GOT3 (cell line): ENCODE measurements around the gene FAM240A.
"Not testable (repeated sequence)": the region's sequence is repeated elsewhere in the genome, so short reads cannot be mapped to it uniquely, and the experiment has no call there.

Source experiments
- DNase-seq: peaks from one replicate; lab custom pipeline; 2025; ENCODE audit warnings: mixed read lengths; lab: John Stamatoyannopoulos, UW

The FAM240A gene

DNA sequence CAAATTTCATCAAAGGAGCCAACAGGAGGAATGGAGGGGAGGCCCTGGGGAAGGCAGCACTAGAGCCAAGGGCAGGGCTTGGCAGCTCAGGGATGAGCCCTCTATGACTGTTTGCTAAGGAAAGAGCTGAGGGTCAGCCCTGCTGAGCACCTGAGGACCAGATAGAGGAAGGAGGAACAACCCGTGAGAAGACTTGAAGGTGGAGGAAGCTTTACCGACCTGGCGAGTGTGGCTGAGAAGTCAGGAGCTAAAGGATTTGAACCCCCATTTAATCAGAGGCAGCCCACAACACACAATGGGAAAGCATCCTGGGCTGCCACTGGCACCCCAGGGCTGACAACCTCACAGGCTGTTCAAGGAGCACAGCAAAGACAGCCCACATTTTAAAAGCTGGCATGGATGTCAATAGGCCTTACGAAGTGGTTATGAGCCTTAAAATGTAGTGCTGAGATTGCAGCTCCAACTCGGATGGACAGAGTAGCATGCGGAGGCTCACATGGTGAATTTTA, 25.5 kb upstream of the FAM240A start:
- no peak for DNase-seq

GRCh38 chr3:46587268-46587667, 25.1 kb upstream of the FAM240A start:
- not testable (repeated sequence) for DNase-seq

GRCh38 chr3:46593274-46593862, 19.0 kb upstream of the FAM240A start:
- DNase-seq, result no peak

GRCh38 chr3:46593979-46594378, 18.3 kb upstream of the FAM240A start:
- DNase-seq, result no peak

DNA sequence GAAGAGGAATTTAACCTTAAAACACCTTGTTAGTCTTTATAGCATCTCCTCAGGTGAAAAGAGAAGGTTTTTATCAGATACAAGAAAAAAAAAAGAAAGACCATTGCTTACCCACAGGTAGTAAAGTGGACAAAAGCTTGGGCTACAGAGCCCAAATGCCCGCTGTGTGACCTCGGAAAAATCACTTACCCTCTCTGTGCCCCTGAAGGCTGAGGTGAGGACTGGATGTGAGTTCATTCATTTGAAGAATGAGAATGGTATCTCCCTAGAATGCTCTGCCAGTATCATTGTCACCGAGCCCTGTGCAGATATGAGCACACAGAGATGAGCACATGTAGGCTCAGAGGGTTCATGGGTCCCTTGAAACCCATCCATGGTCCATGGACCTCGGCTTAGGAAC, 17.6 kb upstream of the FAM240A start:
- DNase-seq, result no peak

DNA sequence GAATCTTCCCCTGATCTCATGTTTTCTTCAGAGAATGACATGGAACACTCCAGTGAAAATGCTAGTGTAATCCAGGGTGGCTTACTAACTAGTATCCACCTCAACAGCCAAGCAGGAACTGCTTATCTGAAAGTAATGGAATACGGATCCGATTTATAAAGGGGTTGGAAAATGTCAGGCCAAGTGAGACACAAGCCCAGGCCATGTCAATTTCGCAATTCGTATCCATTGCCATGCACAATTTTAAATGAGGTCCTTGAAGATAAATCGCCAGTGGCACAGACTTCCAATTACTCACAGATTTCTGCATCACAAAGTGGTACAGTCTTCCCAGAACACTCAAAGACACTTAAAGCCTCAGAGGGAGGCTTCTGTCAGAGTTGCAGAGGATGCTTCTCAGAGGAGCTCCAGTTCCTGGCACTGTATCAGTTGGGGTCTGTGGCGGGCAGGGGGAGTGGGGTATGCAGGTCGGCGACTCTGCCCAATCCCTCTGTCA, 16.5 kb upstream of the FAM240A start:
- no peak for DNase-seq

DNA sequence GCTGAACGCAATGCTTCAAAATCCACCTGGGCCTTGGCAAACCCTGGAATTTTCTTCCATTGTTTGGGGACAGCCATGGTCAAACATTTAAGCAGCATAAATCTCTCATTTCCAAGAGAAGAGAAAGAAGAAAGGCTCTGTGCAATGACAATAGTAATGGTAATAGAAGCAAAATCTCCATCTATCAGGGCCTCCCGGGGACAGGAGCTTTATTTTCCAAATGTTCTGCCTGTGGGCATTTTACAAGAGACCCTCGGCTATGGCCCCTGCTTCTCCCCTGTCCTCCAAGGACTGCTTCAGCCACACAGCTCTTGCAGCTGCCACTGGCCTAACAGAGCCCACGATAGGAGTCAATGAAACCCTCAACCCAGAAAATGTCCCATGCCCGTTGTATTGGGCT, 12.7 kb upstream of the FAM240A start:
- DNase-seq, result no peak

DNA sequence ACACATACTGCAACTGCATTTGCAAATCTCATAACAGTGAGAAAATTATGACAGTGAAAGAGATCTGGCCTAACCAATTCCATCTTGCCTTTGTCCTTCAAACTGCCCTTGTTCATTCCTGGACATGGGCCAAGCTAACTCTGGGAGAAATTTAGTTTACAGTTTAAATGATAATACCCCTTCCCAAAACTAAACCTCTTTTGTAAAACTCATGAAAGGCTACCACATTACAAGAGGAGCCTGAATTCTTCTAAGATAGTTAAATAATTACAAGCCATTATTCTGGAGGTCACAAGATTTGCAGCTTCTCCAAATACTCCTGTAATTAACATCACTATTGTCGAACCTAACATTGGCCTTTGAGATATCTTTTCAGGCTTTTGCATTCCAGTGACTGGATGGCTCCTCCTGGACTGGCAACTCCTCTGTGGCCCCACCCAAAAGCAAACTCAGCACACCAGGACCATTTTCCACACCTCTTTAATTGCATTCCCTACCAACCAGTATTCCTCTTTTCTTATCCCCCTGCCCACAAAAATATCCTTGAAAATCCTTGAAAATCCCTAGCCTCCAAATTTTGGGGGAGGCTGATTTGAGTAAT, 8.8 kb upstream of the FAM240A start:
- no peak for DNase-seq

GRCh38 chr3:46604127-46604526, 8.2 kb upstream of the FAM240A start:
- DNase-seq, result no peak

DNA sequence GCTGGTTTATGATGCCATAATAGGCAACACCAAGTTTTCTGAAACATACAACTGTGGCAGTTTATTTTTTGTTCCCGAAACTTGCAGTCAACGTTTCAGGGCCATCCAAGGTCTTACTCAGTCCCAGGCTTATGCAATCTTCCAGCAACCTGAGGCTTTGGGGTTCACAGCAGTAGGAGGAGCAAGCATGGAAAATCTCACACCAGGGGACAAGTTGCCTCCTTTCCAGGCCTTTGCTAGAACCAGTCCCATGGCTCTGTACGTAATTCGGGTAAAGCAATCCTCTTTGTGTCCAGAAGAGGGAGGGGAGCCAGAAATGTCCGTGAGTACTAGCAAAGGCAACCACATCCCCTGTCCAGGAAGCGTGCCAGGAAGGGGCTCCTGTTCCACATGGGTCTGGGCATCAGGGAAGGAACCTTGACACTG, 4.7 kb upstream of the FAM240A start:
- DNase-seq, result no peak

DNA sequence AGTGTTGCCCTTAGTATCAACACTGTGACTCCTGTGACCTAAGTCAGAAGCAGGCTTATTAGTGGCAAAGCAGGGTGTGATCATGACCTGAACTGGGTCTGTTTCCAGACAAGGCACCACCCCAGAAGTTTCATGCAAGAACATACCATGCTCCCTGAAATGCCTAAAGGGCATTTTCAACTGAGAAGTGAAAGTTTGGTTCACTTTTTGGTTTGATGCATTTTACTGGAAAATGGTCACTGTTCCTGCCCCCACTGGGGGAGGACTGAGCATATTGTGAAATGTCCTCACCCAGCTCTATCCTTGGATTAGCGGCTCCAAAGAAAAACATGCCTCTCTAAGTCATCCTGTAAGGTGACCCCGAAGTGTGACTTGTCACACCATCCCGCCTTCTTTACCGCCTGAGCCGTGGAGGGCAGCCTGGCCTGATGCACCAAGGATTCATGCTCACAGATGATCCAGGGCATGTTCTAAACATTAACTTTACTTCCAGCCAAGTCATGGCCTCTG, 3.1 kb upstream of the FAM240A start:
- DNase-seq, result no peak

DNA sequence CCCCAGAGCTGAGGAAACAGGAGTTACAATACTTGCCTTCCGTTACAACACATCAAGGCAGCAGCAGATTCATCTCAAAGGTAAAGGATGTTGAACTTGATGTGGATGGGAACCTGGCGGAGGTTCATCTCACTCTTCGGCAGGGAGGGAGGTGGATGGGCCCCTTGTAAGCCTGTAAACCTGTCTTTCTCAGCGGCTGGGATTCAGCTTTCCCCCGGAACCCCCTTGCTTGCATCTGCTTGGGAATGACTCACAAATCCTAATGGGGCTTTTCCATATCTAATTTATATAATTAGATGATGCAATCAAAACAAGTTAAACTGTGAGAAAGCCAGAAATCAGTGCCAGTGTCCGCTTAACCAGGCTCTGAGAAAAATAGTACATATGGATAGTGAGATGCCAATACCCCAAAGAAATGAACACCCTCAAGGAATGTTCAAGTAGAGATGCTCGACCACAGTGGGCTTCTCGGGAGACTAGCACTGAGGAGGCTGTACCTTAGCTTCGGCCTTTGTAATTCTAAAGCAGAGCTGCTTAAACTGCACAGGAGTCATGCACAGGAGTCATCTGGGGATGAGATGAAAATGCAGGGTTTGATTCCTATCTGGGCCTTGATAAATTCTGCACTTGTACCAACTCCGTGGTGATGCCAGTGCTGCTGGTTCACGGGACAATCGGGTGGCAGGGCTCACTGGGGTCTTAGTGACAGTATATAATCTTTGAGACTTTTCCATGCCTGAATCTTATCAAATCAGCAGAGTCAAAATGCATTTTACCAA, 2.2 kb upstream of the FAM240A start:
- no peak for DNase-seq

DNA sequence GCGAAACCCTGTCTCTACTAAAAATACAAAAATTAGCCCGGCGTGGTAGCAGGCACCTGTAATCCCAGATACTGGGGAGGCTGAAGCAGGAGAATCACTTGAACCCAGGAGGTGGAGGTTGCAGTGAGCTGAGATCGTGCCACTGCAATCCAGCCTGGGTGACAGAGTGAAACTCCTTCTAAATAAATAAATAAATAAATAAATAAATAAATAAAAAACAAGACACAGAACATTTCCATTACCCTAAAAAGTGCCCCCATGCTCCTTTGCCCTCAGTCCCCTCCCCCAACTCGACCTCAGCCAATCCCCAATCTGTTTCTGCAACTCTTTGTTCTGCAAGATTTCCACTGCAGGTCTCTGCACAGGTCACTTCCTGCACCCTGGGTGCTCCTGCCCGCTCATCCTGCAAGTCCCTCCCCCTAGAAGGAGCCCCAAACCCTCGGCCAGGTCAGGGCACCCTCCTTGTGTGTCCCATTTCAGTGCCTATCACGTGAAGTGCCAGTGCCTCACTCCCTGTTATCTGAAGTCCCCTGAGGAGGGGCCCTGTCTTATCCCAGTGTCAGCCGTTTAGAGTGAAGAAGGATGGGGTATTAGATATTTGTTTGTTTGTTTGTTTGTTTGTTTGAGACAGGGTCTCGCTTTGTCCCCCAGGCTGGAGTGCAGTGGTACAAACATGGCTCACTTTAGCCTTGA, 1.1 kb downstream of the FAM240A start:
- no peak for DNase-seq

GRCh38 chr3:46614431-46614830, 2.1 kb downstream of the FAM240A start:
- DNase-seq, result no peak

- no peak for DNase-seq
These were observed 2.9 kb downstream of the FAM240A start for GRCh38 chr3:46615050-46615775.

- DNase-seq, result no peak
These were observed 3.7 kb downstream of the FAM240A start for GRCh38 chr3:46615976-46616375.

GRCh38 chr3:46617941-46618340, 5.6 kb downstream of the FAM240A start:
- no peak for DNase-seq

DNA sequence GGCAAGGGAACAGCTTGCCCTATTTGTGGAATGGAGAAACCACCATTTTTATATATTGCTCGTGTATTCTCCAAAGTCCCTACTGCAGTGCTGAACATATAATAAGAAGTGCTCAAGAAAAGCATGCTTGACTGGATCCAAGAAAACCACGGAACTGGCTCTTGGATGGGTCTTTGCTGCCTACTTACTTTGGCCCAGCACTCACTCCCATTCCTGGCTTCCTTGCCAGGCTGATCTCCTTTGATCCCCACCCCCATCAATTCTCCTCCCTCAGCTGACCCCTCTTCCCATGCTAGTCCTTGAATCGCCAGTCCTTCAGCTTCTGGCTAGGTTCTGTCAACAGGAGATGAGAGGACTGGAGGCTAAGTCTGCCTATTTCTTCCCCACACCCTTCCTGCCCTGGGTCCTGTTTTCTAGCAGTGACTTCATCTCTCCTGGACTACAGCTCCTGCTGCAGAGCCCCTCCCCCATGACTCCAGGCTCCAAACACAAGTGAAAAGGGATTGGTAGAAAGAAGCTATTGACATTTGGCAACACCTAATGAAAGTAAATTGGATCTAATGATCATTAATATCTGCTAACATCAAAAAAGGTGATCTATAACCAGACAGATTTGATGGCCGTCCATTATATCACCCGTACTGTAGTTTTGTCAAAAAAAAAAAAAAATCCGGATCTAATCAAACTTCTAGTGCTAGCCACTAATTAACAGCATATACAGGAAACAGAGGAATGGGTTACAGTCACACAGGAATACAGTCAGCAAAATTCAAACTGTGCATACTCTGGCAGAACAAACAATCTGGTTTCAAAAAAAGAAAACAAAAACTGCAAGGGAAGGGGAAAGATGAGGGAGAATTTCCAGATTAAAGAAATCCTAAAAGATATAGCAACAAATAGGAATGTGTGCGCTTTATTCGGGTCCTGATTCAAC, 7.8 kb downstream of the FAM240A start:
- no peak for DNase-seq

- no peak for DNase-seq
These were observed 12.2 kb downstream of the FAM240A start for GRCh38 chr3:46624533-46624932.

- DNase-seq, result no peak
These were observed 12.7 kb downstream of the FAM240A start for GRCh38 chr3:46624975-46625490.
